ENCODE results near the gene CD22. TPM values are rescaled to one million over a fixed set of nuclear protein-coding genes. Genes with fewer than 3 reads are reported as not detected.
A peak's percentile ranks its signal among the peaks of the same experiment; 100 is the strongest.

CD22 gene
- polyA plus RNA-seq, 1 experiment, result not detected

DNA sequence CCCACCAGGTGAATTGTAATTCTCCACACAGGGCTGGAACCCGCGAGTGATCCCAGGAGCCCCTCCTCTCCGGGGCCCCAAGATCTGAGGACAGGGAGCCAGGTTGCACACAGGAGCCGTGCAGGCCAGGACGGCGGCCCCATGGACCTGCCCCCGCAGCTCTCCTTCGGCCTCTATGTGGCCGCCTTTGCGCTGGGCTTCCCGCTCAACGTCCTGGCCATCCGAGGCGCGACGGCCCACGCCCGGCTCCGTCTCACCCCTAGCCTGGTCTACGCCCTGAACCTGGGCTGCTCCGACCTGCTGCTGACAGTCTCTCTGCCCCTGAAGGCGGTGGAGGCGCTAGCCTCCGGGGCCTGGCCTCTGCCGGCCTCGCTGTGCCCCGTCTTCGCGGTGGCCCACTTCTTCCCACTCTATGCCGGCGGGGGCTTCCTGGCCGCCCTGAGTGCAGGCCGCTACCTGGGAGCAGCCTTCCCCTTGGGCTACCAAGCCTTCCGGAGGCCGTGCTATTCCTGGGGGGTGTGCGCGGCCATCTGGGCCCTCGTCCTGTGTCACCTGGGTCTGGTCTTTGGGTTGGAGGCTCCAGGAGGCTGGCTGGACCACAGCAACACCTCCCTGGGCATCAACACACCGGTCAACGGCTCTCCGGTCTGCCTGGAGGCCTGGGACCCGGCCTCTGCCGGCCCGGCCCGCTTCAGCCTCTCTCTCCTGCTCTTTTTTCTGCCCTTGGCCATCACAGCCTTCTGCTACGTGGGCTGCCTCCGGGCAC is 22.6 kb downstream of the CD22 start:
- DNase-seq (ENCODE audit: low read depth, low spot score), result no peak

DNA sequence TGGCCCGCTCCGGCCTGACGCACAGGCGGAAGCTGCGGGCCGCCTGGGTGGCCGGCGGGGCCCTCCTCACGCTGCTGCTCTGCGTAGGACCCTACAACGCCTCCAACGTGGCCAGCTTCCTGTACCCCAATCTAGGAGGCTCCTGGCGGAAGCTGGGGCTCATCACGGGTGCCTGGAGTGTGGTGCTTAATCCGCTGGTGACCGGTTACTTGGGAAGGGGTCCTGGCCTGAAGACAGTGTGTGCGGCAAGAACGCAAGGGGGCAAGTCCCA is 23.1 kb downstream of the CD22 start:
- no peak overlapping the region for H3K4me3 ChIP-seq (ENCODE audit: low read depth, low read length)
- POLR2A ChIA-PET, result no interaction called here
- H3K27ac ChIP-seq (ENCODE audit: low read depth, low read length), result no peak overlapping the region
- CTCF ChIA-PET, result interaction anchor here (0.6 to 2.7 kb wide), 9 partner anchors 12 to 240 kb away, joined by 3 to 46 read pairs (median 5); partner anchors contain the start of genes DMKN and KRTDAP
- TF ChIP-seq, protein P1, sequence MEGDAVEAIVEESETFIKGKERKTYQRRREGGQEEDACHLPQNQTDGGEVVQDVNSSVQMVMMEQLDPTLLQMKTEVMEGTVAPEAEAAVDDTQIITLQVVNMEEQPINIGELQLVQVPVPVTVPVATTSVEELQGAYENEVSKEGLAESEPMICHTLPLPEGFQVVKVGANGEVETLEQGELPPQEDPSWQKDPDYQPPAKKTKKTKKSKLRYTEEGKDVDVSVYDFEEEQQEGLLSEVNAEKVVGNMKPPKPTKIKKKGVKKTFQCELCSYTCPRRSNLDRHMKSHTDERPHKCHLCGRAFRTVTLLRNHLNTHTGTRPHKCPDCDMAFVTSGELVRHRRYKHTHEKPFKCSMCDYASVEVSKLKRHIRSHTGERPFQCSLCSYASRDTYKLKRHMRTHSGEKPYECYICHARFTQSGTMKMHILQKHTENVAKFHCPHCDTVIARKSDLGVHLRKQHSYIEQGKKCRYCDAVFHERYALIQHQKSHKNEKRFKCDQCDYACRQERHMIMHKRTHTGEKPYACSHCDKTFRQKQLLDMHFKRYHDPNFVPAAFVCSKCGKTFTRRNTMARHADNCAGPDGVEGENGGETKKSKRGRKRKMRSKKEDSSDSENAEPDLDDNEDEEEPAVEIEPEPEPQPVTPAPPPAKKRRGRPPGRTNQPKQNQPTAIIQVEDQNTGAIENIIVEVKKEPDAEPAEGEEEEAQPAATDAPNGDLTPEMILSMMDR (IDR thresholded peaks at IDR 0.05; ENCODE audit: low read depth, low read length), result no peak
- no peak for DNase-seq (ENCODE audit: low read depth, low spot score)
- H3K9me3 ChIP-seq (ENCODE audit: control insufficient read depth, insufficient read depth, low read length), result no peaks in the 10 kb centered on the region
- peaks cover 12% of the 10 kb centered on the region for H3K27me3 ChIP-seq (ENCODE audit: control insufficient read depth, insufficient read depth, low read length)

More for the DNA sequence above, 22.6 kb downstream of the CD22 start:
- Histone ChIP-seq H3K9me3 (ENCODE audit: control insufficient read depth, insufficient read depth, low read length) (no peaks in the 10 kb centered on the region), H3K27me3 (ENCODE audit: control insufficient read depth, insufficient read depth, low read length) (peaks cover 12% of the 10 kb centered on the region), H3K4me3 (ENCODE audit: low read depth, low read length) (no peak overlapping the region), H3K27ac (ENCODE audit: low read depth, low read length) (no peak overlapping the region)
- TF ChIP-seq, protein P1 (IDR thresholded peaks at IDR 0.05; ENCODE audit: low read depth, low read length), result no peak
- POLR2A ChIA-PET, result no interaction called here
- CTCF ChIA-PET, result interaction anchor here (1.2 to 2.7 kb wide), 2 partner anchors 116 to 144 kb away, joined by 3 to 46 read pairs; no protein-coding TSS in a partner anchor

- peak; percentile 21 for DNase-seq (ENCODE audit: low read depth, low spot score)
- TF ChIP-seq, protein P1 (IDR thresholded peaks at IDR 0.05; ENCODE audit: low read depth, low read length), result peak; percentile 80
- CTCF ChIA-PET, result interaction anchor here (0.6 to 2.7 kb wide), 17 partner anchors 12 to 354 kb away, joined by 3 to 46 read pairs (median 4); partner anchors contain the start of genes DMKN and KRTDAP
- Histone ChIP-seq H3K4me3 (ENCODE audit: low read depth, low read length) (no peak overlapping the region), H3K27ac (ENCODE audit: low read depth, low read length) (no peak overlapping the region), H3K27me3 (ENCODE audit: control insufficient read depth, insufficient read depth, low read length) (peaks cover 10% of the 10 kb centered on the region), H3K9me3 (ENCODE audit: control insufficient read depth, insufficient read depth, low read length) (no peaks in the 10 kb centered on the region)
- POLR2A ChIA-PET, result no interaction called here
Observed at GRCh38 chr19:35352448-35353304, 23.7 kb downstream of the CD22 start.

GRCh38 chr19:35353635-35354034 is 24.6 kb downstream of the CD22 start:
- Histone ChIP-seq H3K4me3 (ENCODE audit: low read depth, low read length) (no peak overlapping the region), H3K27me3 (ENCODE audit: control insufficient read depth, insufficient read depth, low read length) (peaks cover 8% of the 10 kb centered on the region), H3K9me3 (ENCODE audit: control insufficient read depth, insufficient read depth, low read length) (no peaks in the 10 kb centered on the region), H3K27ac (ENCODE audit: low read depth, low read length) (no peak overlapping the region)
- no peak for DNase-seq (ENCODE audit: low read depth, low spot score)
- POLR2A ChIA-PET, result no interaction called here
- CTCF ChIA-PET, result interaction anchor here (0.8 to 2.7 kb wide), 13 partner anchors 20 to 353 kb away, joined by 3 to 46 read pairs (median 5); partner anchors contain the start of gene KRTDAP
- TF ChIP-seq, protein P1 (IDR thresholded peaks at IDR 0.05; ENCODE audit: low read depth, low read length), result no peak

DNA sequence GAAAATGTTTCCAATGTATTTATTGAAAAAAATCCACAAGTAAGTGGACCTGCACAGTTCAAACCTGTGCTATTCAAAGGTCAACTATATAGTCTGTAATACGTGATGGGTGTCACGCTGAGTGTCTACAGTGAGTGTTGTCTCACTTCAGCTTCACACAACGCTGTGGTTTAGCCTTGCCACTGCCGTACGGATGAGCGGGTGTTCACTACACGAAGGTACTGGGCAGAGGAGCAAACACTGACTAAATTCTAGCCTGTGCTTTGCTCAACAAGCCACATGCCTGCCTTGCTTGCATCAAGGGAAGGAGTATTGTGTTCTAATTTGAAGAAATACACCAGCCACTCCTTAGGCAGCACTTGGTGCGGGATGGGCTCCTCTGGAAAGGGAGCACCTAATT is 25.9 kb downstream of the CD22 start:
- peaks cover 6% of the 10 kb centered on the region for H3K27me3 ChIP-seq (ENCODE audit: control insufficient read depth, insufficient read depth, low read length)
- H3K9me3 ChIP-seq (ENCODE audit: control insufficient read depth, insufficient read depth, low read length), result no peaks in the 10 kb centered on the region
- no peak for DNase-seq (ENCODE audit: low read depth, low spot score)
- TF ChIP-seq, protein P1 (IDR thresholded peaks at IDR 0.05; ENCODE audit: low read depth, low read length), result no peak
- POLR2A ChIA-PET, result no interaction called here
- CTCF ChIA-PET, result no interaction called here
- H3K4me3 ChIP-seq (ENCODE audit: low read depth, low read length), result no peak overlapping the region
- H3K27ac ChIP-seq (ENCODE audit: low read depth, low read length), result no peak overlapping the region

Measured in AG04450 (cell line).